H1 (cell line): ENCODE measurements around the gene CAPN15. TPM values are rescaled to one million over a fixed set of nuclear protein-coding genes. Genes with fewer than 3 reads are reported as not detected.

Experiments used
- CTCF ChIA-PET: fragments of 300-600 bp; sonication (Branson Sonifier 250); formaldehyde crosslinking; loops from one replicate; lab custom pipeline; 2021; ENCODE audit not compliant: partially characterized antibody; lab: Charles Lee
- POLR2A ChIA-PET: fragments of 300-600 bp; sonication (Branson Sonifier 250); formaldehyde crosslinking; loops from one replicate; lab custom pipeline; 2021; ENCODE audit warnings: inconsistent platforms; ENCODE audit not compliant: partially characterized antibody; lab: Charles Lee
- DNase-seq, 2 experiments: peaks; one replicate each; pipeline versions ENCODE4 v3.0.0 to v3.0.0-alpha.2; 2010 to 2022; ENCODE audit warnings: low spot score in 2 of 2, low read depth in 1 of 2, mixed read lengths in 1 of 2
- FAIRE-seq: peaks from 2 replicates; lab custom pipeline; 2011; peaks lifted over from hg19 to GRCh38; lab: Jason Lieb, UNC
- H2AFZ ChIP-seq: 2 replicates; pipeline ENCODE4 v1.8.1; 2012; ENCODE audit warnings: low read length, inconsistent platforms
- H2AK5ac ChIP-seq: 2 replicates; pipeline ENCODE4 v1.6.1; 2013; ENCODE audit warnings: low read depth, low read length
- H2BK120ac ChIP-seq: replicated peaks from 2 replicates; pipeline ENCODE3; 2013; ENCODE audit warnings: low read depth, low read length, inconsistent platforms
- H2BK12ac ChIP-seq: 2 replicates; pipeline ENCODE4 v1.6.1; 2013; ENCODE audit warnings: low read depth, low read length
- H2BK15ac ChIP-seq: 2 replicates; pipeline ENCODE4 v1.6.1; 2013; ENCODE audit warnings: low read length
- H2BK20ac ChIP-seq: 2 replicates; pipeline ENCODE4 v1.6.1; 2013; ENCODE audit warnings: low read length
- H2BK5ac ChIP-seq: 2 replicates; pipeline ENCODE4 v1.6.1; 2013; ENCODE audit warnings: low read depth, low read length
- H3K14ac ChIP-seq: 2 replicates; pipeline ENCODE4 v1.6.1; 2013; ENCODE audit warnings: inconsistent platforms; ENCODE audit not compliant: insufficient read length
- H3K18ac ChIP-seq: 2 replicates; pipeline ENCODE4 v1.6.1; 2013; ENCODE audit warnings: low read length; ENCODE audit errors: extremely low read depth
- H3K23ac ChIP-seq: 2 replicates; pipeline ENCODE4 v1.6.1; 2013; ENCODE audit warnings: inconsistent platforms; ENCODE audit not compliant: insufficient read length
- H3K23me2 ChIP-seq: 2 replicates; pipeline ENCODE4 v1.6.1; 2013; ENCODE audit warnings: low read depth, low read length
- H3K27ac ChIP-seq: 2 replicates; pipeline ENCODE4 v1.6.1; 2011; ENCODE audit warnings: low read depth, low read length, inconsistent platforms
- H3K27me3 ChIP-seq, 4 experiments: replicated peaks in 1 of 4; 1 replicate in 1 of 4; 2 replicates in 3 of 4; pipeline versions ENCODE4 v1.6.1 to v1.8.1; 2011 to 2013; ENCODE audit warnings: low read length in 3 of 4, mild to moderate bottlenecking in 3 of 4, inconsistent platforms in 2 of 4, mixed read lengths in 2 of 4, moderate library complexity in 1 of 4; ENCODE audit not compliant: control insufficient read depth in 3 of 4, insufficient read depth in 3 of 4; ENCODE audit errors: extremely low read depth in 1 of 4
- H3K36me3 ChIP-seq, 4 experiments: 2 replicates each; pipeline versions ENCODE4 v1.6.1 to v1.8.1; 2011 to 2013; ENCODE audit warnings: mild to moderate bottlenecking in 4 of 4, low read length in 3 of 4, moderate library complexity in 2 of 4, control low read depth in 1 of 4, inconsistent platforms in 1 of 4; ENCODE audit not compliant: insufficient read depth in 4 of 4, control insufficient read depth in 2 of 4
- H3K4ac ChIP-seq: replicated peaks from 2 replicates; pipeline ENCODE3; 2013; ENCODE audit warnings: low read length, low read depth, mixed read lengths, inconsistent platforms; ENCODE audit not compliant: insufficient read length
- H3K4me1 ChIP-seq, 4 experiments: replicated peaks in 1 of 4; 1 replicate in 1 of 4; 2 replicates in 3 of 4; pipeline versions ENCODE4 v1.6.1 to v1.8.1; 2011 to 2013; ENCODE audit warnings: low read length in 3 of 4, inconsistent platforms in 2 of 4, mixed read lengths in 1 of 4; ENCODE audit not compliant: insufficient read depth in 4 of 4, control insufficient read depth in 3 of 4
- H3K4me2 ChIP-seq, 2 experiments: 2 replicates each; pipeline versions ENCODE4 v1.6.1 to v1.8.1; 2011 to 2013; ENCODE audit warnings: low read depth in 2 of 2, low read length in 2 of 2, control low read depth in 1 of 2, inconsistent platforms in 1 of 2, mild to moderate bottlenecking in 1 of 2; ENCODE audit not compliant: insufficient read depth in 1 of 2
- H3K4me3 ChIP-seq, 4 experiments: fragments of 200-600, 300-600 bp in 1 of 4; sonication (generic), shearing (Covaris generic), sonication (Bioruptor Twin) in 1 of 4; 2 replicates each; pipeline versions ENCODE4 v1.5.1 to v1.8.1; 2011 to 2016; ENCODE audit warnings: low read length in 4 of 4, low read depth in 3 of 4, control low read depth in 2 of 4, inconsistent platforms in 2 of 4, mild to moderate bottlenecking in 2 of 4, mixed read lengths in 1 of 4, moderate library complexity in 1 of 4; ENCODE audit not compliant: insufficient read depth in 2 of 4; ENCODE audit errors: extremely low read depth in 1 of 4
- H3K56ac ChIP-seq: replicated peaks from 2 replicates; pipeline ENCODE3; 2013; ENCODE audit warnings: low read depth, mild to moderate bottlenecking, mixed read lengths, low read length, inconsistent platforms; ENCODE audit not compliant: insufficient read length
- H3K79me1 ChIP-seq: 2 replicates; pipeline ENCODE4 v1.6.1; 2013; ENCODE audit warnings: low read depth, low read length, control low read depth
- H3K79me2 ChIP-seq, 2 experiments: 2 replicates each; pipeline versions ENCODE4 v1.6.1 to v1.8.1; 2012 to 2013; ENCODE audit warnings: low read length in 2 of 2, mild to moderate bottlenecking in 2 of 2, inconsistent platforms in 1 of 2; ENCODE audit not compliant: insufficient read depth in 2 of 2, control insufficient read depth in 1 of 2
- H3K9ac ChIP-seq, 4 experiments: replicated peaks in 1 of 4; 1 replicate in 1 of 4; 2 replicates in 3 of 4; pipeline versions ENCODE4 v1.6.1 to v1.8.1; 2011 to 2013; ENCODE audit warnings: low read depth in 3 of 4, low read length in 3 of 4, control low read depth in 2 of 4, mild to moderate bottlenecking in 2 of 4, moderate library complexity in 2 of 4, inconsistent platforms in 1 of 4; ENCODE audit errors: extremely low read depth in 1 of 4
- H3K9me3 ChIP-seq, 2 experiments: 2 replicates each; pipeline versions ENCODE4 v1.6.1 to v1.8.1; 2012 to 2013; ENCODE audit warnings: mild to moderate bottlenecking in 2 of 2, moderate library complexity in 2 of 2, control low read depth in 1 of 2, inconsistent platforms in 1 of 2, low read depth in 1 of 2, low read length in 1 of 2, mixed read lengths in 1 of 2; ENCODE audit not compliant: insufficient read depth in 2 of 2
- H4K20me1 ChIP-seq, 2 experiments: replicated peaks in 1 of 2; 2 replicates each; pipeline versions ENCODE3 to v1.8.1; 2011 to 2013; ENCODE audit warnings: inconsistent platforms in 2 of 2, low read length in 2 of 2, mild to moderate bottlenecking in 1 of 2; ENCODE audit not compliant: insufficient read depth in 2 of 2, control insufficient read depth in 1 of 2
- H4K5ac ChIP-seq: 2 replicates; pipeline ENCODE4 v1.6.1; 2013; ENCODE audit warnings: low read length, low read depth, mixed read lengths, inconsistent platforms; ENCODE audit not compliant: insufficient read length
- H4K8ac ChIP-seq: 2 replicates; pipeline ENCODE4 v1.8.0; 2013; ENCODE audit warnings: mild to moderate bottlenecking, moderate library complexity, low read length, inconsistent platforms; ENCODE audit not compliant: insufficient read depth; ENCODE audit errors: extremely low read depth
- H4K91ac ChIP-seq: replicated peaks from 2 replicates; pipeline ENCODE3; 2013; ENCODE audit warnings: low read length, mixed read lengths, inconsistent platforms; ENCODE audit not compliant: insufficient read length
- ASH2L ChIP-seq: fragments of 200-600, 300-600 bp; sonication (generic); IDR thresholded peaks from one replicate; pipeline ENCODE4 v1.7.1; 2017; ENCODE audit warnings: low read length
- ATF3 ChIP-seq: IDR thresholded peaks from 2 replicates; pipeline ENCODE4 v1.6.1; 2011; ENCODE audit warnings: low read depth, mild to moderate bottlenecking, low read length; ENCODE audit not compliant: insufficient read depth
- CEBPB ChIP-seq: IDR thresholded peaks from 2 replicates; pipeline ENCODE4 v1.6.1; 2012; ENCODE audit warnings: low read depth, low read length
- GABPA ChIP-seq: IDR thresholded peaks from 2 replicates; pipeline ENCODE4 v1.6.1; 2011; ENCODE audit warnings: mild to moderate bottlenecking, low read length, moderate library complexity, borderline replicate concordance; ENCODE audit not compliant: insufficient read depth
- GTF2F1 ChIP-seq: IDR thresholded peaks from 2 replicates; pipeline ENCODE4 v1.6.1; 2012; ENCODE audit warnings: low read depth, low read length, improper control_type of control experiment, borderline replicate concordance
- HDAC2 ChIP-seq, 2 experiments: fragments of 300-600 bp in 1 of 2; sonication (generic) in 1 of 2; IDR thresholded peaks; 2 replicates each; pipeline ENCODE4 v1.6.1; 2011 to 2012; ENCODE audit warnings: low read depth in 2 of 2, low read length in 2 of 2, mild to moderate bottlenecking in 2 of 2, moderate library complexity in 2 of 2, borderline replicate concordance in 1 of 2, inconsistent platforms in 1 of 2
- JUND ChIP-seq: IDR thresholded peaks from 2 replicates; pipeline ENCODE4 v1.6.1; 2011; ENCODE audit warnings: mild to moderate bottlenecking, improper control_type of control experiment, low read length
- MAX ChIP-seq: IDR thresholded peaks from 2 replicates; pipeline ENCODE4 v1.6.1; 2012; ENCODE audit warnings: inconsistent platforms
- RAD21 ChIP-seq, 2 experiments: IDR thresholded peaks in 1 of 2; conservative IDR thresholded peaks in 1 of 2; 2 replicates each; pipeline ENCODE4 v1.6.1; 2011; ENCODE audit warnings: low read depth in 2 of 2, low read length in 2 of 2, improper control_type of control experiment in 1 of 2, inconsistent platforms in 1 of 2, mild to moderate bottlenecking in 1 of 2, moderate library complexity in 1 of 2
- SIX5 ChIP-seq: IDR thresholded peaks from 2 replicates; pipeline ENCODE4 v1.6.1; 2011; ENCODE audit warnings: mild to moderate bottlenecking, low read depth, low read length
- SP1 ChIP-seq: IDR thresholded peaks from 2 replicates; pipeline ENCODE4 v1.6.1; 2011; ENCODE audit warnings: low read depth, low read length
- SP4 ChIP-seq: IDR thresholded peaks from 2 replicates; pipeline ENCODE4 v1.6.1; 2012; ENCODE audit warnings: low read length, inconsistent platforms
- SRF ChIP-seq: IDR thresholded peaks from 2 replicates; pipeline ENCODE4 v1.6.1; 2011; ENCODE audit warnings: mild to moderate bottlenecking, low read depth, low read length, moderate library complexity
- WGBS, 2 experiments: shearing (Covaris generic) in 1 of 2; methylation state at CpG; one replicate each; pipeline versions ENCODE4 v1.1.6 to v1.1.7; 2013 to 2015; ENCODE audit warnings: low lambda C conversion rate in 2 of 2, mixed read lengths in 2 of 2, inconsistent platforms in 1 of 2, low coverage in 1 of 2, missing lambda C conversion rate in 1 of 2; ENCODE audit not compliant: insufficient replicate concordance in 2 of 2, insufficient coverage in 1 of 2, insufficient read length in 1 of 2; ENCODE audit errors: extremely low coverage in 1 of 2, missing lambda C conversion rate in 1 of 2; 5-methylcytosine and 5-hydroxymethylcytosine counted together
- polyA plus RNA-seq, 7 experiments: library from polyadenylated mRNA; depleted of rRNA in 3 of 7; stranded (reverse) in 5 of 7; unstranded in 2 of 7; fragments of >200 nt in 5 of 7; fragments of 200-250 nt in 2 of 7; gene quantifications; 1 replicate in 5 of 7; 2 replicates in 1 of 7; 4 replicates in 1 of 7; pipeline versions ENCODE4 v1.2.1 to v1.2.3, GENCODE V29; 2011 to 2013; ENCODE audit warnings: missing spikeins in 2 of 7, mixed read lengths in 2 of 7
- total RNA-seq: library from RNA; stranded (reverse); fragmentation: NEBNext Ultra II Directional; extraction: Animal tissue kit (Norgen Biotek cat#: 25700); gene quantifications from 2 replicates; pipeline ENCODE4 v1.2.1, GENCODE V29; 2021

Gene CAPN15
- total and polyA plus RNA-seq, 2 of the 8 experiments (the other 6 are each of a cell fraction or from before 2014, with no cell fraction given) = 38.9 to 76.9 TPM

GRCh38 chr16:548586-548985 is 21.1 kb downstream of the CAPN15 start:
- Histone ChIP-seq H3K23me2 (no peaks in the 10 kb centered on the region), H3K23ac (no peak overlapping the region), H3K56ac (no peak overlapping the region), H2BK15ac (no peak overlapping the region), H3K27me3 (no peaks in the 10 kb centered on the region), H3K4ac (no peak overlapping the region), H3K79me2 (peaks cover 0 to 8% of the 10 kb centered on the region in 2 experiments; a peak in 1 of 4 replicates), H4K91ac (no peak overlapping the region), H2BK12ac (no peak overlapping the region), H2BK5ac (no peak overlapping the region; the same call in 1 of the 2 replicates), H3K14ac (no peak overlapping the region), H3K18ac (no peak overlapping the region), H2AK5ac (no peak overlapping the region), H3K27ac (no peak overlapping the region), H3K4me1 (no peaks in the 10 kb centered on the region), H3K4me3 (no peak overlapping the region), H2AFZ (no peak overlapping the region), H3K9me3 (no peaks in the 10 kb centered on the region; a peak in 1 of 4 replicates), H2BK20ac (no peak overlapping the region), H4K8ac (no peak overlapping the region; the same call in 1 of the 2 replicates), H2BK120ac (no peak overlapping the region), H4K5ac (no peak overlapping the region), H3K4me2 (no peak overlapping the region), H4K20me1 (peaks cover 2 to 8% of the 10 kb centered on the region in 2 experiments), H3K9ac (no peak overlapping the region), H3K79me1 (no peaks in the 10 kb centered on the region), H3K36me3 (peaks cover 0 to 32% (median 2%) of the 10 kb centered on the region in 4 experiments; a peak in 2 of 8 replicates)
- ChIA-PET CTCF (interaction anchor here (0.7 to 1.9 kb wide), 10 partner anchors 9 to 61 kb away, joined by 3 to 17 read pairs (median 4); no protein-coding TSS in a partner anchor), POLR2A (interaction anchor here (1.2 to 1.4 kb wide), 2 partner anchors 9 to 12 kb away, joined by 3 to 6 read pairs; no protein-coding TSS in a partner anchor)
- 96% methylated on average over 21 of the region's 21 CpGs; no CpG with 5 or more reads in 1 of the 2 experiments for WGBS, 2 experiments
- FAIRE-seq = no peak
- DNase-seq = no peak
- TF ChIP-seq CEBPB (no peak), GABPA (no peak), SP4 (no peak), MAX (no peak), RAD21 (IDR thresholded peaks at IDR 0.05 in 1 of 2, conservative IDR thresholded peaks at IDR 0.05 in 1 of 2; ENCODE audit: low read depth in 2 of 2, low read length in 2 of 2) (no peak), SP1 (no peak), ATF3 (no peak), GTF2F1 (no peak), SIX5 (no peak), ASH2L (no peak), JUND (no peak), HDAC2 (IDR thresholded peaks at IDR 0.05; ENCODE audit: borderline replicate concordance in 1 of 2, low read depth in 2 of 2, low read length in 2 of 2) (no peak), SRF (no peak)
